IPS-20b (cell line): ENCODE measurements around the gene NPC1L1.

Source experiments
- H3K27ac ChIP-seq: one replicate; pipeline ENCODE4 v1.5.1; 2013; ENCODE audit warnings: low read length
- H3K27me3 ChIP-seq: 2 replicates; pipeline ENCODE4 v1.6.1; 2013; ENCODE audit warnings: mild to moderate bottlenecking, low read length, inconsistent platforms; ENCODE audit not compliant: insufficient read depth
- H3K36me3 ChIP-seq: 2 replicates; pipeline ENCODE4 v1.6.1; 2013; ENCODE audit warnings: low read depth, mild to moderate bottlenecking, inconsistent platforms, low read length, moderate library complexity; ENCODE audit not compliant: insufficient read depth
- H3K4me1 ChIP-seq: 2 replicates; pipeline ENCODE4 v1.6.1; 2013; ENCODE audit warnings: mild to moderate bottlenecking, control low read depth, inconsistent platforms, low read length, moderate library complexity; ENCODE audit not compliant: insufficient read depth
- H3K4me3 ChIP-seq: 2 replicates; pipeline ENCODE4 v1.5.1; 2013; ENCODE audit warnings: mild to moderate bottlenecking, low read length, inconsistent platforms
- H3K9ac ChIP-seq: 2 replicates; pipeline ENCODE4 v1.6.1; 2013; ENCODE audit warnings: low read depth, mild to moderate bottlenecking, inconsistent platforms, low read length, moderate library complexity
- H3K9me3 ChIP-seq: 2 replicates; pipeline ENCODE4 v1.6.1; 2013; ENCODE audit warnings: mild to moderate bottlenecking, low read depth, low read length, inconsistent platforms; ENCODE audit not compliant: insufficient read depth

NPC1L1 gene

DNA sequence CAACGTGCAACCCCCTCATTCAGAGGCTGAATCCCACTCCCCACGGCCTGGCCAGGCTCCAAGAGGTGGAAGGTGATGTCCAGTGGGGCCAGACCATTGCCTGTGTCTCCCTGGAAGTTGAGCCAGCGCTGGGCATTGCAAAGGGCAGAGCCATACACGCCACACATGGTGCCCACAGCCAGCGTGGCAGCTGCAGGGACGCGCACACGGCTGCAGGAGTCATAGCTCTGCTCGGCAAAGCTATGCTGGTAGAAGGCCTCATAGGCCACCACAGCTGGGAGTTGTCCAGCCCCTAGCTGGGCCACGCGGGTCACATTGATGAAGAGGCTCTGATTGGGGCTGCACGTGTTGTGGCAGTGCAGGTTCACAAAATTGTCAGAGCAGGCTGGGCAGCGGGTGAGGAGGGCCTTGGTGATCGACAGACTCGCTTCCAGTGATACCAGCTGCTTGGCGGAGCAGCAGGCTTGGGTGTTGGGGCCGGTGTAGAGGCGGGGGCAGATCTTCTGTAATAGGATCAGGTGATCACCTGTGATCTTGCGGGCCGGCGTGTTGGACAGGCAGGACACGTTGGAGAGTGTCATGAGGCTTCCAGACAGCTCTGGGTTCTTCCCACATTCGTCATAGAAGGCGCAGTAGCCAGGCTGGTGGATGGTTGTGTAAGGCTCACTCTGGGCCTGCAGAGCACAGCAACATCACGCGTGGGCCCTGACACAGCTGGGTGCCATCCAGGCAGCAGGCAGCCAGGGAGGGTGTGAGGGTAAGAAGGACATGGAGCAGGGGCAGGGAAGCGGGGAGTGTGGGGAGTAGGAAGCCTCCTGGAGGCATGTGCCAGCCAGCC, 1.2 kb downstream of the NPC1L1 start:
- H3K9me3 ChIP-seq = no peaks in the 10 kb centered on the region
- no peak overlapping the region for H3K9ac ChIP-seq
- H3K4me1 ChIP-seq = no peaks in the 10 kb centered on the region
- no peaks in the 10 kb centered on the region for H3K36me3 ChIP-seq
- H3K27me3 ChIP-seq = no peaks in the 10 kb centered on the region
- H3K27ac ChIP-seq = no peak overlapping the region
- H3K4me3 ChIP-seq = no peak overlapping the region

DNA sequence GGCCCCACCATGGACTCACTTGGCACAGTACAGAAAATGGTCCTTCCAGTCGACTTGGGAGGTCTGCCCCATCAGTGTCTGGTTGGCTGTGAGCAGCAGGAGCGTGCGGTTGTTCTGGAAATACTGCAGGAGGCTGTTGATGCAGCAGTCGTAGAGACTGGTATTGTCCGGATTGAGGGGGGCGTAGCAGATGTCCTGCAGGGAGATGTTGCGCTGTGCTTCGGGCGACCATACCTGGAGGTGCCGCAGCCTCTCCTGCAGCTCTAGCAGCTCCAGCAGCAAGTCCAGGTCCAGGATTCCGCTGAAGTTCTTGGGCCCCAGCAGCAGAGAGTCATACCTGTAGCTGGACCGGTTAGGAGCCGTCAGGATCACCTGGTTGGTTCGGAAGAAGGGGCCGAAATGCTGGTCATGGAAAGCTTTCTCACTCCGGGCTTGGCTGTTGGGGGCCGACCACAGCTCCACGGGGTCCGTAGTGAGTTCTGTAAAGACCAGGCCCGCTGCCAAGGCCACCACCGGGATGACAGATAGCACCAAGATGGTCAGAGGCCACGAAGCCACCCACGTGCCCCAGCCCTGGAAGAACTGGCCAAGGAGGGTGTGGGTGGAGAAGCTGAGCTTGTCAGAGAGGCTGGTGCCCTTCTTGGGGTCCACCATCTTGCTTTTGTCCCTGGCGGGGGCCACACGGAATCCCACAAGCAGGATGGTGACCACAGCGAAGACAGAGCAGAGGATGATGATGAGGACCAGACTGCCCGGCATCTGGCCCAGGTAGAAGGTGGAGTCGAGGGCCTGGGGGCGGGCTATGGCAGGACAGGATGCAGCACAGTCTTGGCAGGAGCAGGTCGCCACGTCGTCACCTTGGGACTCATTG, 2.1 kb downstream of the NPC1L1 start:
- H3K9ac ChIP-seq = no peak overlapping the region
- no peaks in the 10 kb centered on the region for H3K27me3 ChIP-seq
- no peaks in the 10 kb centered on the region for H3K9me3 ChIP-seq
- H3K4me1 ChIP-seq = no peaks in the 10 kb centered on the region
- H3K36me3 ChIP-seq = no peaks in the 10 kb centered on the region
- no peak overlapping the region for H3K4me3 ChIP-seq
- H3K27ac ChIP-seq = no peak overlapping the region

DNA sequence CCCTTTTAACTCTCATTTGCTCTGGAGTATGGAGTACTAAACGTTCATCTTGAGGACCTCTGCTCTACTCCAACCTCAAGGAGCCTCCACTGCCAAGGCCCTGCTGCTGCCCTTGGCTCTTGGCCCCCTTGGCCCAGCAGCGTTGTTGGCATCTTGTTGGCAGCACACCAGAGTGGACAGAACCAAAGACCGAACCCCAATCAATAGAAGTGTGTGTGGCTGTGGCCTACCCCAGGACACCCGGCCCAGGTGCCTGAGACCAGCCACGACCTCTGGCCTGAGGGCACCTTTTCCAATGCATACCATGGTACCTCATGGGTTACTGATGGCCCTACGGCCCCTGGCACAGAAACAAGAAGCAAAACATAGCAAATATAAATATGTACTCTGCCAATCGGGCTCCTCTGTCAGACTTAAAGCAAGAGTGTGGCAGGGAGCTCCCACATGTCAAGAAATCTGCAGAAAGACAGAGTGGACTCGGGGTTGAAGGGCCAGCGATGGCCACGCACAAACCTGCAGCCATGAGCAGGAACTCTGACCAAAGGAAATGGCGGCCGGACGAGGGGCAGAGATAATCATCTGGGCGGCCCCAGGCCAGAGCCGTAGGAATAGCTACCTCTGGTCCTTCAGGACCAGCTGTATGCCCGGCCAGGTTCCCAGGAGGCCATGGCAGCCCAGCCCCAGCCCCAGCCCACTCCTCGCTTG, 2.9 kb downstream of the NPC1L1 start:
- Histone ChIP-seq H3K4me3 (no peak overlapping the region), H3K9me3 (no peaks in the 10 kb centered on the region), H3K36me3 (no peaks in the 10 kb centered on the region), H3K27me3 (no peaks in the 10 kb centered on the region), H3K9ac (no peak overlapping the region), H3K4me1 (no peaks in the 10 kb centered on the region), H3K27ac (no peak overlapping the region)

DNA sequence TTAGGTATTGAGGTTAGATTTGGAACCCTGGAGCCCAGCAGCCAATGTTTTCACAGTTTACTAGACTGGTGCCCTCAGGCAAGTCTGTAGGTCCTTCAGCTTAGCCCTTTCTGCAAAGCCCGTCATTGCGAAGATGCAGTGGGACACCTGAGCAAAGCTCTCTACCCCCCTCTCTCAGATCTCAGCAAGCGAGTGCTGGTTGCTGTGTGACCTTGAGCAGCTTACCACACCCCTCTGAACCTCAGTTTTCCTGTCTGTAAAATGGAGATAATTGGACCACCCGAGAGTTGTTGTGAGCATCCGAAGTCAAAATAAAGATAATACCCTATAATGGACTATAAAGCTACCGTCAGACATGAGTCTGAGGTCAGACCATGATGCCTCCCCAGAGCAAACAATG, 3.7 kb downstream of the NPC1L1 start:
- Histone ChIP-seq H3K27me3 (no peaks in the 10 kb centered on the region), H3K9ac (no peak overlapping the region), H3K36me3 (no peaks in the 10 kb centered on the region)

DNA sequence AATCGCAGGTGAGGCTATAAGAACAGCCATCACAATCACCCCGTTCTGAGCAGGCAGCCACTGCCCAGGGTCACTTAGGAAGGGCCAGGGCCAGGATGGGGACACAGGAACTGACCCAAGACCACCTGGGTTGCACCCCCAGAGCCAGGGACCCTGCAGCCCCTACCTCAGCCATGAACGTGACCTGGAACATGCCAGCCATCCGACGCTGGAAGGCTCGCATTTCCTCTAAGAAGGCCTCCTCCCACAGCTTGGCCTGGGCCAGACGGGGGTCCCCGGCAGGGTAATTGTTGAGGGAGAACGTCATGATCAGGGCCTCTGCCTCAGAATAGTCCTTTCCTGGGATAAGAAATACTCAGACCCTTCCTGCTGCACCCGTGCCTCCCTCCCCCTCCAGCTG, 5.0 kb downstream of the NPC1L1 start:
- no peaks in the 10 kb centered on the region for H3K4me1 ChIP-seq
- no peaks in the 10 kb centered on the region for H3K36me3 ChIP-seq
- no peak overlapping the region for H3K27ac ChIP-seq
- no peaks in the 10 kb centered on the region for H3K27me3 ChIP-seq
- no peaks in the 10 kb centered on the region for H3K9me3 ChIP-seq
- H3K4me3 ChIP-seq = no peak overlapping the region
- no peak overlapping the region for H3K9ac ChIP-seq

More for the DNA sequence above, 3.7 kb downstream of the NPC1L1 start:
- Histone ChIP-seq H3K27ac (no peak overlapping the region), H3K4me1 (no peaks in the 10 kb centered on the region), H3K9me3 (no peaks in the 10 kb centered on the region), H3K4me3 (no peak overlapping the region)

GRCh38 chr7:44535348-44536064, 5.6 kb downstream of the NPC1L1 start:
- no peak overlapping the region for H3K4me3 ChIP-seq
- H3K4me1 ChIP-seq = no peaks in the 10 kb centered on the region
- H3K36me3 ChIP-seq = no peaks in the 10 kb centered on the region
- H3K27me3 ChIP-seq = no peaks in the 10 kb centered on the region
- H3K9me3 ChIP-seq = no peaks in the 10 kb centered on the region
- H3K9ac ChIP-seq = no peak overlapping the region
- no peak overlapping the region for H3K27ac ChIP-seq

GRCh38 chr7:44534501-44534900, 6.6 kb downstream of the NPC1L1 start:
- H3K4me3 ChIP-seq = no peak overlapping the region
- no peak overlapping the region for H3K27ac ChIP-seq
- H3K36me3 ChIP-seq = no peaks in the 10 kb centered on the region
- H3K9ac ChIP-seq = no peak overlapping the region
- no peaks in the 10 kb centered on the region for H3K27me3 ChIP-seq
- H3K4me1 ChIP-seq = no peaks in the 10 kb centered on the region
- H3K9me3 ChIP-seq = no peaks in the 10 kb centered on the region

GRCh38 chr7:44534087-44534486, 7.0 kb downstream of the NPC1L1 start:
- H3K4me1 ChIP-seq = no peaks in the 10 kb centered on the region
- H3K27ac ChIP-seq = no peak overlapping the region
- H3K27me3 ChIP-seq = no peaks in the 10 kb centered on the region
- H3K9me3 ChIP-seq = no peaks in the 10 kb centered on the region
- H3K9ac ChIP-seq = no peak overlapping the region
- no peak overlapping the region for H3K4me3 ChIP-seq
- no peaks in the 10 kb centered on the region for H3K36me3 ChIP-seq

- H3K4me1 ChIP-seq = no peaks in the 10 kb centered on the region
- H3K9me3 ChIP-seq = no peaks in the 10 kb centered on the region
- no peaks in the 10 kb centered on the region for H3K27me3 ChIP-seq
- no peak overlapping the region for H3K9ac ChIP-seq
- H3K27ac ChIP-seq = no peak overlapping the region
- no peak overlapping the region for H3K4me3 ChIP-seq
- H3K36me3 ChIP-seq = no peaks in the 10 kb centered on the region
Observed at GRCh38 chr7:44533301-44534055, 7.7 kb downstream of the NPC1L1 start.

DNA sequence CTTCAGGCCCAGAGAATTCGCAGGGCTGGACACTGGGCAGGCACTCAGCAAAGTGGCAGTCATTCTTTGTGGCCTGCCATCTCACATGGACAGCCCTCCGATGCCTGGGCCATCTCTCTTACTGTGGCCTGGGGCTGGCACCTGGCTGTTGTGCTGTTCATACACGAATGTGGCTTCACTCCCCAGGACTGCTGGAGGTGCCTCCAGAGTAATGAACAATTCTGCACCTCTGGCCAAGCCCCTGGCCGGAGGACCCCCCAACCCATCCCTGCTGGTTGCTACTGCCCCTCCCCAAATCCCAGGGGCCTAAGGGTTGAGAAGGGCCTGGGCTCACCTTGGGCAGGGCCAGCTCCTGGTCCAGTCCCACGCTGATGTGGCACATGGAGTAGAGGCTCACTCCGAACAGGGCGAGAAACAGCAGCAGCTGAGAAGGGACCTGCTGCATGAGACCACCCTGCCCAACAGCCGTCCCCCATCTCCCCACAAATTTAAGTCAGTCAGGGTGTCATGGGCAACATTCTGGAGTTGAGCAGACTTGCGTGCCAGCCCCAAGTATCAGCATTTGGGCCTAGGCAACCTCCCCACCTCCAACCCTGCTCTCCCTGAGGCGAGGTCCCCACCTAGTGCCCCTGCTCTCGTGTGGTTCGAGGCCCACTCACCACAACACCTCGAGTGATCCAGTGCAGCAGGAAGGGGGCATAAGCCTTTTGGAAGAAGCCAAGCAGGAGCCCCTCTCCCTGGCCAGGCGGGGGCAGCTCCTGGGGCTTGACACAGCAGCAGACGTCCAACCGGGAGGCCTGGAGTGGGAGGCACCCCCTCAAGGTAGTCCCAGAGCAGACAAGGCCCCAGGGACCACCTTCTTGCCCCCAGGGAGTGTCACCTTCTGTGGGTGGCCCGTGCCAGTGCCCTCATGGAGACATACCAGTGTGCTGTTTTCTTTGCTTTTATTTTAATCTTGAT, 9.4 kb downstream of the NPC1L1 start:
- no peak overlapping the region for H3K27ac ChIP-seq
- no peak overlapping the region for H3K4me3 ChIP-seq
- no peaks in the 10 kb centered on the region for H3K36me3 ChIP-seq
- no peaks in the 10 kb centered on the region for H3K27me3 ChIP-seq
- no peaks in the 10 kb centered on the region for H3K4me1 ChIP-seq
- H3K9me3 ChIP-seq = no peaks in the 10 kb centered on the region
- H3K9ac ChIP-seq = no peak overlapping the region
